NCI-H446 treated with DMSO at 0.1 percent for 48 hours (cell line): Measurements from ENCODE around the gene TRABD.
A peak's percentile ranks its signal among the peaks of the same experiment; 100 is the strongest.

Experiments
- DNase-seq: peaks from one replicate; lab custom pipeline; 2025; lab: John Stamatoyannopoulos, UW

The TRABD gene

DNA sequence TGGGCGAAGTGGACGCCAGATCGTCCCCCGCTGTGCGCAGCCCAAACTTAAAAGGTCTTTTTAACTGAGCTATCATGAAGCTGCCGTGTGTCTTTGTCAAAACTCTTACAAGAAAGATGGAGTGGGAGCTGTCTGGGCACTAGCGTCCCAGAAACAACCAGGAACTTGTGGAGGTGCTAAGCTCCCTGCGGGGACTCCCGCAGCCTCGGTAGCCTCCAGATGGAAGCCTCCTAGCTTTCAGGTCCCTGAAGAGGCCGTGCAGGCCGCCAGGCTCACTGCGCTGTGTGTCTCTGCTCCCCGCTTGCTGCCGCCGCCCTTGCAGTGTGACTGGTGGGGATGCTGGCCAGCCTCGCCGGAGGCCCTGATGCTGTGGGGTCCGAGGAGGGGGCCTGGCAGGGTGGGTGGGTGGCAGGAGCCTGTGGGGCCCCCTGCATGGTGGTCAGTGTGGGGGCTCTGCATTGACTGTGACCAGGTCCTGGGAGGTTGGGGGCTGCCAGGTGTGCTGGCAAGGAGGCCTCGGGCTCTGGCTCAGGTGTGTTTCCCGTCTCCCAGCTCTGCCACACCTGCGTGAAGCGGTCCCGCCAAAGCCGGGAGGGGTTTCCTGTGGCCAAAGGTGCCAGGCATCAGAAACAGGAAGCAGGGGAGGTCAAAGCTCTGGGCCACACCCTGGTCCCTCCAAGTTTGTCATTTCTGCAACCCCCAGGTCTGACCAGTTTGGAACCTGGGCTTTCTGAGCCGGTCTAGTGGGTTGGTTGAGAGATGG lies 1.2 kb downstream of the TRABD start:
- DNase-seq: no peak

DNA sequence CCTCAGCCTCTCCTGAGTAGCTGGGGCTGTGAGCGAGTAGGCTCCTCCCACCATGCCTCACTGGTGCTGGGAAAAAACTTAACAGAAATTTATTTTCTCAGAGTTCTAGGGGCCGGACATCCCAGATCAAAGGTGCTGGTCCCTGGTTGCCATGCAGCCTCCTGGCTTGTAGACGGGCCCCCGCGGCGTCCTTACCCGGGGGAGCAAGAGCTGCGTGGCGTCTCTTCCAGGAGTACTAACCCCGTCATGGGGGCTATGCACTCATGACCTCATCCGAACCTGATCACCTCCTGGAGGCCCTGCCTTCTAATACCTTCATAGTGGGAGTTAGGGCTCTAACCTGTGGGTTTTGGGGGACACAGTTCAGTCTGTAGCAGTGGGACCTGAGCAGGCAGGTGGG lies 2.6 kb downstream of the TRABD start:
- no peak for DNase-seq

DNA sequence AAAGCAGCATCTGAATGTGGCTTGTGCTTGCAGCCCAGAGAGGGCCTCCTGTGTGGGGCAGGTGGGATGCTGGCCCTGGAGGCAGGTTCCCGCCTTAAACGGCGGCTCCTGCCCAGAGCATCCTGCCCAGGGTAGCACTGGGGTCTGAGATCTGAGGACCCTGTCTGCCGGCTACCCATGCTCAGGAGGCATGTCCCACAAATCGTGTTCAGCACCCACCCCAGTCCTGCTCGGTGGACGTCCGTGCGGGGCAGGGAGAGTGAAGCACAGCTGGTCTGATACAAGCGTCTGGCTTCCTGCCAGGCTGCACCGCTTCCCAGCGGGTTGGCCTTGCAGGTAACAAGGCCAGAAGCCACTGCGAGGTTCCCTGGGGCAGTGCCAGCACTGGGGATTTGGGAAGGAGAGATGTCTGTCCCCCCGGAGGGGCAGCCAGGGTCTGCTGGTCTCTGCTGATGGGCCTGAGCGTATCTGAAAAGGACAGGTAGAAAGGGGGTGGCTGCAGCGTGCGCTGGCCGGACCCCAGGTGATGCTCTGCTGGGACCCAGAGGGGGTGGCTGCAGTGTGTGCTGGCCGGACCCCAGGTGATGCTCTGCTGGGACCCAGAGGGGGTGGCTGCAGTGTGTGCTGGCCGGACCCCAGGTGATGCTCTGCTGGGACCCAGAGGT lies 3.6 kb downstream of the TRABD start:
- no peak for DNase-seq

DNA sequence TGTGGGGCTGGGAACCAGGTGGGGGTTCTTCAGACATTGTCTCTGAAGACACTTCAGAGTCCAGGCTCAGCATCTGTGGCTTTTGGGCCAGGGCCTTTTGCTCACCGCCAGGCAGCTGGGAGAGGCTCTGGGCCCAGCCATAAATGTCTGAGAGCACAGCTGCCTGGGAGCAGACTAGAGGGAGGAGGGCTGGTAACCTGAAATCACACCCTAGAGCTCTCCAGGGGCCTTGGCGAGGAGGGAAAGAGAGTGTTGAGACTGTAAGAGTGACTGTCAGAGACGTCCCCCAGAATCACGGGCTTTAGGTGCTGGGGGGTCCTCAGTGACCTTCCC lies 4.1 kb downstream of the TRABD start:
- no peak for DNase-seq

DNA sequence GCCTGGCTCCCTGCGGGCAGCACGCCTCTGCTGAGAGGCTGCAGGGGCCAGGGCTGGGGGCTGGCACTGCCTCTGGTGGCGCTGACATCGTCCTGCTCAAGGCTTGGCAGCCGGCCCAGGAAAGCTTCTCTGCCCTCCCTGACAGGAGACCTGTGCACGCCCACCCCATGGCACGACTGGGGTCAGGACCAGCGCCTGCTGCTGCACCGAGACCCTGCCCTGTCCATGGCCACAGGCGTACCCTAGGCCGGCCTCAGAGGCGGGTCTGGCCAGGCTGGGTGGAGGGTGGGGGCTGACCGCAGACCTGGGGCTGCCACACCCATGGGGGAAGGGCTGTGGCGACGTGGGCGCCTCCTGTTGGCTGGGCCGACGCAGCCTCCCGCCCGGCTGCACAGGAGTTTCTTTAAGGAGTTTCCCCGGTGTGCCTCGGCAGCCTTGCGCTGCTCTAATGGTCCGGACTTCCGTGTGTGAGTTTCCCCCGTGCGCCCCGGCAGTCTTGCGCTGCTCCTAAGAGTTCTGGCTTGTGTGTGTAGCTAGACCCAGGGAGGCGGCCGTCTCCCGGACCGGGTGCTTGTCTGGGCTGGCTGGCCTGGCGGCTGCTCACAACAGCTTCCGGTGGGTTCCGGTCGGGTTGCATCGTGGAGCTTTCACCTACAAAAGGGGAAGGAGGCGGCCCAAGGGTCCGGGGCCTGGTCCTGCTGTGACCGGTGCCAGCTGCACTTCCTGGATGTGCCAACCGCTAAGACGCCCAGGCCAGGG lies 4.6 kb downstream of the TRABD start:
- DNase-seq: peak; percentile 6

DNA sequence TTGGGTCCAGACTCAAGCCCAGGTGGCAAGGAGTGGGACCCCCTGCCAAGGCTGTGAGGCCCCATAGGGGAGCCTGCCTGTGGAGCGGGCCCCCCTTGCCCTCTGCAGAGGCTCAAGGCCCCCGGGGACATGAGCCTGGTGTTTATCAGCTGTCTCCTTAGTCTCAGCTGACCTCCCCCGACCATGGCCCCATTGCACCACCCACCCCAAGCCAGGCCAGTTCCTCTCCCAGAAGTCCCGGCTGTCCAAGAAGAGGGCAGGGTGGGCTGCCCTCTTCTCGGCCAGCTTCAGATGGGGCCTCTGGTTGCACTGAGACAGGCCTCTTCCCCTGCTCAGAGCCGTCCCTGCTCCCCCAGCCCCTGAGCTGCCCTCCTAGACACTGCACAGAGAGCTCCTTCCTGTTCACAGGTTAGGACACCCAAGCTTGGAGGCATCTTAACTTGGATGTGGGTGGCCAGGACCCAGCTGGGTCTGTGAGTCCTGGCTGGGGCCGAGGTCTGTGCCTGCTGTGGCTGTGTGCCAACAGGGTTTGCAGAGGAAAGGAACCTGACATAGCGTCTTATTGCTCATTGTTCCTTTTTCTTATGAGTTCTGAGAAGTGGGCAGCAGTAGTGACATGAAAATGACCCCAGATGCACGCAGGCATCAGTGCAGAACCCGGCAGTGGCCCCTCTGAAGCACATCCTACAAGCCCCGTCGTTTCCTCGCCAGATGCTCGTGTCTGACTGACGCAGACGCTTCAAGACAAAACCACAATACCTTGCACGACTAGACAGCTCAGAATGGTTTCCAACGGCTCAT lies 5.4 kb downstream of the TRABD start:
- DNase-seq: no peak

DNA sequence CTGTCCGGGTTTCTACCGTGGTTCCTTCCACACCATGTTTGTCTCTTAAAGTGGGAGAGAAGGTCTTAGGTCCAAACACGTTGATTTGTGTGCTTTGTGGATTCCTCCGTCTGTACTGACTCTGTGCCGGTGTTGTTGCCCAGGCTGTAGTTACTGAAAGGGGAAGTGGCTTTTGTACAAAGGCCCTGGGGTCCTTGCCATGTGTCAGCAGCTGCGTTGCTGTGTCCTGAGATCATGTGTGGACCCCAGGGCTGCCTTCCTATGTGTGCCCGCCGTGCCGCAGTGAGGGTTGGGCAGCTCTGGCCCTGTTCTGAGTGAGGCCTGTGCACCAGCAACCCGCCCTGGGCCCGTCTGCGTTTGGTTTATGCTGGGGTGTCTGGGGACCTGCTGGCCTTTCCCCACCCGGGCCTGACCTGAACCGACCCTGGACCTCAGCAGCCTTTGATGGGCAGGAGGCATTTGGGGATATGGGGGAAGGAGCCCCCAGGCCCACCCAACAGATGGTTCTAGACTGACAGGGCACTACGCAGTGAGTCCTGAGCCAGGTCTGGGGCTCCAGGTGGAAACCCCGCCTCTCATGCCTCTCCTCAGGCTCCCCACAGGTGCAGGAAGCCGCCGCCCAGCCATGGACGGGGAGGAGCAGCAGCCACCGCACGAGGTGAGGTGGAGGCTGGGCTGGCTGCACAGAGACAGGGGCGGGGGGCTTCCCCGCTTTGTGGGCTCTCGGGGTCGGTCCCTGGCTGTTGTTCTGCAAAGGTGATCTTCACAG lies 6.9 kb downstream of the TRABD start:
- DNase-seq: no peak

DNA sequence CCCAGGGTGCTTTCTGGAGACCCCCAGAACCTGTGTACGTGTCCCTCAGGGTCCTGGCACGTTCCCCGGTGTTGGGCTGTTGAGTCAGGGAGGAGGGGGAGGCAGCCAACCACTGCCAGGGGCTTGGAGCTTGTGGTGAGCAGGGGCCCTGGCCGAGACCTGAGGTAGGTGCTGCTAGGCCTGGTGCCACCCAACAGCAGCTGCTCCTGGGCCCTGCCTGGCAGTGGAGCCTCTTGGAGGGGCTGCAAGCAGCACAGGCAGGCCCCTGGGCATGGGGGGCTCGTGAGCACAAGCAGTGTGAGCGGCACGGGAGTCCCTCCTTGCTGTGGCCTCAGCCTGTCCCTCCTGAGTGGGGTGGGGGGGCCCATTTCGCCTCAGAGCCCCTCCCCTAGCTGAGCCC lies 7.9 kb downstream of the TRABD start:
- DNase-seq: no peak

DNA sequence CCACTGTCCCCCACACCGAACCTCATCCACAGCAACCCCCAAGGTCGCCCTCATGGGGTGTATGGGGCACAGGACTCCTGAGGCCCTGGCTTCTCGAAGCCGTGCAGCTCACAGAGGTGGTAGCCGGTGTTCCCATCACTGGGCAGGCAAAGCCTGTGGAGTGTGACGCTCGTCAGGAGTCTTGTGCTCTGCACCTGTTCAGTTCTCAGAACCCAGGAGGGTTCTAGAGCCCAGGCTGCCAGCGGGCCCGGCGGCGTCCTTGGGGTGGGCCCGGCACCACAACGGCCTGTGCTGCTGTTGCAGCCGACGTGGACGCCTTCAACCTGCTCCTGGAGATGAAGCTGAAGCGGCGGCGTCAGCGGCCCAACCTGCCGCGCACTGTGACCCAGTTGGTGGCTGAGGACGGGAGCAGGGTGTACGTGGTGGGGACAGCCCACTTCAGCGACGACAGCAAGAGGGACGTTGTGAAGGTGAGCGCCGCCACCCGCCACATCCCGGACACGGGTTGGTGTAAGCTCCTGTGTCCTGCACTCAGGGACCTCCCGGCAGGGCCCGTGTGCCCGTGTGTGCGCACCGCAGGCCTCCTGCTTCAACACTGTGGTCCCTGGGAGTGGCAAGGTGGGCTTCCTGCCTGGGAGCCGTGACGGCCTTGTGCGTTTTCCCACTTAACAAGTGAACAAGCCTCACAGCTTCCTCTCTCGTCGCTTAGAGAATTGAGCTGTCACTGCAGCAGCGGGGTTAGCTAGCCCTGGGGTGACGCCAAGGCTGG lies 8.5 kb downstream of the TRABD start:
- DNase-seq: no peak

DNA sequence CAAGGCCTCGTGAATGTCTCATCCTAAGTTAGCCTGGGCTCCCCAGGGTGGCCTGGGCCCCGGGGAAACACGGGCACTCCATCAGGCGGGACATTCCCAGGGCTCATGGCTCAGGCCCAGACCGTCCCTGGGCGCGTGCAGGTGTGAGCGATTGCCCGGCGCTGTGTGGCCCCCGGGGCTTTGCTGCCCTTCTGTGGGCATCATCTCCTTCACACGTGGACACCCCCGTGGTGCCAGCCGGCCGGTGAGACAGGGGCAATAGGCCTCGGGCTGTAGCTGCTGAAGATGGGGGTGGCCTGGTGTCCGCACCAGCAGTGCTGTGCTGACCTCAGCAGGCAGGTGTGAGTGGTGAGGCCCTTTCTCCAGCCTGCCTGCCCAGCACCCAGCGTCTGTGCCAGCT lies 10.5 kb downstream of the TRABD start:
- DNase-seq: no peak

DNA sequence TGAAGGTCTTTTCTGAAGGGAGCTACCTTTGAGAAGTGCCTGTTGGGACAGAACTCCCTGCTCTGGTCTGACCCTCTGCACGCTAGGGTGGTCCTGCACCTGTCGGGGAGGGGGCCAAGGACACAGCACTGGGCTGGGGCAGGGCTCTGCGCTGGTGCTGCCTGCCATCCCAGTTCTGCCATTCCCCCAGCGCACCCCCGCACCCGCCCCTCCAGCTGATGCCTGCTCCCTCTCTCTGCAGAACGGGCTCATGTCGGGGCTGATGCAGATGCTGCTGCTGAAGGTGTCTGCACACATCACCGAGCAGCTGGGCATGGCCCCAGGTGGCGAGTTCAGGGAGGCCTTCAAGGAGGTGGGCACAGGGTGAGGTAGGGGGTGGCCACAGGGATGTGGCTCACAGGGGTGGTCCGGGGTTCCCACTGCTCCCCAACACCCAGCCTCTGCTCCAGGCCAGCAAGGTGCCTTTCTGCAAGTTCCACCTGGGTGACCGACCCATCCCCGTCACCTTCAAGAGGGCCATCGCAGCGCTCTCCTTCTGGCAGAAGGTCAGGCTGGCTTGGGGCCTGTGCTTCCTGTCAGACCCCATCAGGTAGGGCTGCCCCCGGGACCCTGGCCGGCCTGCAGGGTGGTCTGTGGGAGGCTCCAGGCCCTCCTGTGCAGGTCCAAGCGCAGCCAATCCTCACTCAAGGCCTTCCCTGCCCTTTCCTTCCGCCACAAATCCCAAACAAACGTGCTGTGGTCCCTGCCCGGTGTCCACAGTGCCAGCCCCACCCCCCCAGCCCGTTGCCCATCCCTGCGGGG lies 11.5 kb downstream of the TRABD start:
- no peak for DNase-seq

DNA sequence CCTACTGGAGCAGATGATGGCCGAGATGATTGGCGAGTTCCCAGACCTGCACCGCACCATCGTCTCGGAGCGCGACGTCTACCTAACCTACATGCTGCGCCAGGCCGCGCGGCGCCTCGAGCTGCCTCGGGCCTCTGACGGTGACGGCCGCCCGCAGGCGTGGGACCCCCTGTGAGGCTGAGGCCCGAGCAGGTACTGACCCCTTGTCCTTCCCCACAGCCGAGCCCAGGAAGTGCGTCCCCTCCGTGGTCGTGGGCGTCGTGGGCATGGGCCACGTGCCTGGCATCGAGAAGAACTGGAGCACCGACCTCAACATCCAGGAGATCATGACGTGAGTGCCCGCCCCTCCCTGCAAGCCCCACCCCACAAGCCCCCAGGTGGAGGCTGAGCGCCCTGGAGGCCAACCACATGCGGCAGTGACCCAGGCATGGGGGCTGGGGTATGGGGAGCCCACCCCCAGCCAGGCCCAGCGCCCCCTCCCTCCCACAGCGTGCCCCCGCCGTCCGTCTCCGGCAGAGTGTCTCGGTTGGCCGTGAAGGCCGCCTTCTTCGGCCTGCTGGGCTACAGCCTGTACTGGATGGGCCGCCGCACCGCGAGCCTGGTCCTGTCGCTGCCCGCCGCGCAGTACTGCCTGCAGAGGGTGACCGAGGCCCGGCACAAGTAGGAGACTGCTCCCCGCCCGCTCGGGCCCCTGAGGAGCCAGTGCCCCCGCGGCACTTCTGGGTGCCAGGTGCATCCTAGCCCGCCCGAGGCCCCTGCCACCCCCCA lies 12.3 kb downstream of the TRABD start:
- DNase-seq: no peak

DNA sequence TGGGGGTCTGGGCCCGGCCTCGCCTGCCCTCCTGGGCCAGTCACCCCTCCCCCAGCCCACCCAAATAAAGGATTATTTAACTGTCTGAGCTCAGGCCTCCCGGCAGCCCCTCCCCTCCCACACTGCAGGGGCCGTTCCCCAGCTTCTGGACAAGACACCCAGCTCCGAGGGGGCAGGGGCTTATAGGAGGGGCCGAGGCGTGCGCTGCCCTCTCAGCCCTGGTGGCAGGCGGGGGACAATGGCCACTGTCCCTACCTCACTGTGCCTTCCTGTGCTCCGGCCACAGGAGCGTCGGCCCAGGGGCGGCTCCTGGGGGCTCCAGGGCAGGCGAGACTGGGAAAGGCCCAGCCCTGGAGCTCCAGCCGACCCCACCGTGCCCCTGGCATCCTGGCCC lies 12.9 kb downstream of the TRABD start:
- DNase-seq: no peak

DNA sequence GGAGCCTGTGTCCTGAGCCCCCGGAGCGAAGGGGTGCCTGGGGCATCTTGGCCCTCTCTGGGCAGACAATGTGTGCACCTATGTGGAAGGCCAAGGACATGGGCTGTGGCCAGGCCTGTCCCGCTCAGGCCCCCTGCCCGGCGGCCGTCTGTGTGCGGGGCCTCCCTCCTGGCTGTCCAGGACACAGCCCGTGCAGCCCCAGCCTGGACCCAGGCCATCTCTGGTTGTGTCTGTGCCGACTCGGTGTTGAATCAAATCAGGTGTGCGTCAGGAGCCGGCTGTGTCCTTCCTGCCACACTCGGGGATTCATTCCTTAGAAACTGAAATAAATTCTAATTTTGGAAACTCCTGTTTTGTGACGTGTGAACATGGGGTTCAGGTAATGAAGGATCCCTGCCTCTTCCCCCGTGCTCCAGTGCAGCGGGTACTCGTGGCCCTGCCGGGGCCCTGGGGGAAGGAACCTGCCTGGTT lies 13.6 kb downstream of the TRABD start:
- no peak for DNase-seq

DNA sequence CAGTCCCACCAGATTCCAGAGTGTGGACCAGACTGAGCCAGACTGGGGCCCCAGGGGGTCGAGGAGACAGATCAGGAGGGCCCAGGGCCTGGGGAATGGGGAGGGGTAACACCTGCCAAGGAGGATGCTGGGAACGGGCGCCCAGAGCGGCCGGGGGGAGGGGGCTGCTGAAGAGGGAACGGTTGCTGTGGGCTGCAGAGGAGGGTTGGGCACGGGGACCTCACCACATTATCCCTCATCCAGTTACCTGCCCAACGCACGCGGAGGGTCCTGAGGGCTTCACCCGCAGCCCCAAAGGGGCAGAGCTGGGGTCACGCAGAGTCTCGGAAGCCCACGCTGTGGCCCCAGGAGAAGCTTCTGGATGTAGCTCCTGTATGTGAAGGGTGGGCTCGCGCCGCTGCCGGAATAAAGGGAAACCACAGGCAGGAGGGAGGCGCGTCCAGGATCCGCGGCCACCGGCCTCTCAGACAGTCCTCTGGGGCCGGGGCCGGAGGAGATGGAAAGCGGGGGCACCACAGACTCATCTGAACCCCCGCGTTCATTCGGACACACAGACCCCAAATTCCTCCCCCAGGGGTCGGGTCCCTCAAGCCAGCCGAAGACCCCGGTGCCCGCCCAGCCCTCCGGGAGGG lies 14.2 kb downstream of the TRABD start:
- DNase-seq: no peak

DNA sequence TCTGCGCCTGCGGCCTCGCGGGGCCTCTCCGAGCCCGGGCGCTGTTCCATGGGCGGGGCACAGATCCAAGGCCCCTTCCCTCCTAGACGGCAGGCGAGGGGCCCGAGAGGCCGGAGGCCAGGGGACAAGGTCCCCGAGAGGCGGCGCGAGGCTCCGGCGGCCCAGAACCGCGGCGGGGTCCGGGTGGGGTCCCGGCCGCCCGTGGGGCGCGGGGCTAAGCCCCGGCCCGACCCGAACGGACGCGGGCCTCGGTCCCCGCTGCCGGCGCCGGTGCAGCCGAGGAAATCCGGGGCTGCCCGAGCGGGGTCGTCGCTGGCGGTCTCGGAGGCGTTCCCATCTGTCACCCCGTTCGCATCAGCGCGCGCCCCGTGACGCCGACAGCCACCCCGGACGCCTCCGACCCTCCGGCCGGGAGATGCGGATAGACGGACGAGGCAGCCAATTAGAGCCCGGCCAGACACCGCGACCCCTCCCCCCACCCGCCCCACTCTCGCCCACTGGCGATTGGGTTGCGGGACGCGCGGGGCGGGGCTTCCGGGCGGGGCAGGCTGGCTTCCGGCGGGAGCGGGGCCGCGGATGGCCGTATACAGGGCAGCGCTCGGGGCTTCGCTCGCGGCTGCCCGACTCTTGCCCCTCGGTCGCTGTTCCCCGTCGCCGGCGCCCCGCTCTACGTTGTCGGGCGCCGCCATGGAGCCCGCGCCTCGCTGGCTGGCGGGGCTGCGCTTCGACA lies 14.9 kb downstream of the TRABD start, which contains the start of gene SELENOO:
Gene SELENOO, plus strand, starts transcription at position 551 of the 730 bp plus-strand sequence. Its CDS starts 26 bp downstream, at position 577.
- peak; percentile 73 for DNase-seq

DNA sequence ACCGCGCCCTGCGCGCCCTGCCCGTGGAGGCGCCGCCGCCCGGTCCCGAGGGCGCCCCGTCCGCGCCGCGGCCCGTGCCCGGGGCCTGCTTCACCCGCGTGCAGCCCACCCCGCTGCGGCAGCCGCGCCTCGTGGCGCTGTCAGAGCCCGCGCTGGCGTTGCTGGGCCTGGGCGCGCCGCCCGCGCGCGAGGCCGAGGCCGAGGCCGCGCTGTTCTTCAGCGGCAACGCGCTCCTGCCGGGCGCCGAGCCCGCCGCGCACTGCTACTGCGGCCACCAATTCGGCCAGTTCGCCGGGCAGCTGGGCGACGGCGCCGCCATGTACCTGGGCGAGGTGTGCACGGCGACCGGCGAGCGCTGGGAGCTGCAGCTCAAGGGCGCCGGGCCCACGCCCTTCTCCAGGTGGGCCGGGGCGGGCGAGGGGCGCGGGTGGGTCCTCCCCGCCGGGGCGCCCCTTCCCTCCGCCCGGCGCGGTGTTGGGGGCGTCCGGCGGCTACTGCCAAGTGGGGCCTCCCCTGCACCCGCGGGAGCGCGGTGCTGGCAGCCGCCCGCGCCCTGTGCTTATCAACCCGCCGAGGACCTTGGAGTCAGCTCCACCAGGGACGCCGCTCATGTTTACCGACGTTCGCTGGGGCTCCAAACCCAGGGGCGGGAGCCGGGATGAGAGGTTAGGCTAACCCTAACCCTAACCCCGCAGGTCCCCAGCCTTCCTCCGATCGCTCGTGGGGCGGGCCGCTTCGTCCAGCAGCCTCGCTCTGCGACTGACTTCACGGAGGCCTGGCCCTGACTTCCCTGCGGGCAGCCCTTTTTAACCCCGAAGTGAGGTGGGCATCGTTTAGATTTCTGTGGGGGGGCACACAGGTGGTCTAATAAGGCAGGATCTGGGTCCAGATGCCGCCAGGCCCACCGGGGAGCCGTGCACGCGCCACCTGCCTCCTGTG lies 15.7 kb downstream of the TRABD start:
- DNase-seq: no peak
